ENCODE results near the gene SFRP2.

SFRP2 gene

GRCh38 chr4:153745651-153746050, 43.2 kb downstream of the SFRP2 start:
- Mint-ChIP-seq H3K4me3 (no peak overlapping the region), H3K27me3 (ENCODE audit: low read depth) (peaks cover 10% of the 10 kb centered on the region), H3K36me3 (ENCODE audit: low read depth) (peaks cover under 1% of the 10 kb centered on the region), H3K27ac (no peak overlapping the region), H3K9me3 (peaks cover 9% of the 10 kb centered on the region), H3K4me1 (ENCODE audit: low read depth) (peaks cover 3% of the 10 kb centered on the region)

- Mint-ChIP-seq H3K27ac (no peak overlapping the region), H3K9me3 (peaks cover 12% of the 10 kb centered on the region), H3K4me3 (no peak overlapping the region), H3K4me1 (ENCODE audit: low read depth) (no peaks in the 10 kb centered on the region), H3K27me3 (ENCODE audit: low read depth) (peaks cover 21% of the 10 kb centered on the region), H3K36me3 (ENCODE audit: low read depth) (peaks cover 2% of the 10 kb centered on the region)
Measured at GRCh38 chr4:153741541-153741940, 47.3 kb downstream of the SFRP2 start.

- Mint-ChIP-seq H3K4me3 (no peak overlapping the region), H3K4me1 (ENCODE audit: low read depth) (peaks cover 7% of the 10 kb centered on the region), H3K27me3 (ENCODE audit: low read depth) (peaks cover 51% of the 10 kb centered on the region), H3K9me3 (peaks cover 6% of the 10 kb centered on the region), H3K36me3 (ENCODE audit: low read depth) (peaks cover 2% of the 10 kb centered on the region), H3K27ac (no peak overlapping the region)
Measured at GRCh38 chr4:153735906-153736461, 52.9 kb downstream of the SFRP2 start.

- Mint-ChIP-seq H3K4me1 (ENCODE audit: low read depth) (peaks cover 8% of the 10 kb centered on the region), H3K27me3 (ENCODE audit: low read depth) (peaks cover 53% of the 10 kb centered on the region), H3K27ac (no peak overlapping the region), H3K9me3 (no peaks in the 10 kb centered on the region), H3K4me3 (no peak overlapping the region), H3K36me3 (ENCODE audit: low read depth) (no peaks in the 10 kb centered on the region)
Measured at GRCh38 chr4:153733751-153734448, 55.0 kb downstream of the SFRP2 start.

- Mint-ChIP-seq H3K27me3 (ENCODE audit: low read depth) (peaks cover 39% of the 10 kb centered on the region), H3K9me3 (no peaks in the 10 kb centered on the region), H3K36me3 (ENCODE audit: low read depth) (no peaks in the 10 kb centered on the region), H3K4me3 (no peak overlapping the region), H3K4me1 (ENCODE audit: low read depth) (peaks cover 10% of the 10 kb centered on the region), H3K27ac (no peak overlapping the region)
Measured at GRCh38 chr4:153731239-153731638, 57.6 kb downstream of the SFRP2 start.
